ENCODE results near the gene CPOX.

The CPOX gene

DNA sequence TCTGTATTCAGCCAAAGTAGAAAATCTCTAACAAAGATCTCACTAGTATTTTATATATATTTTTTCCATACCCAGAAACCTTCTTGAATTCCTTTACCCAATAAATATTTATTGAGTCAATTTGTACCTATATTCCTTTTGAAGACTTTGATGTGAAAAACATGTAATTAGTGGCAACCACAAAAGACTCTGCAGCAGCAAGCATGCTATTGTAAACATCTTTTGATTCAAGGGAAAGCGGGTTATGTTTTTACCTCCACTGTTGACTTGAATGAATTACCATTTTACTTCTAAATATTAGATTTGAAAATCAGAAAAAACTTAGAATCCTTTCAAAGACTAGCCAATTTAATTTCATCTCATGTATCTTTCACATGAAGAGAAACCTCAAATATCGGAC is 59.2 kb downstream of the CPOX start:
- DNase-seq (ENCODE audit: low spot score), result no peak

DNA sequence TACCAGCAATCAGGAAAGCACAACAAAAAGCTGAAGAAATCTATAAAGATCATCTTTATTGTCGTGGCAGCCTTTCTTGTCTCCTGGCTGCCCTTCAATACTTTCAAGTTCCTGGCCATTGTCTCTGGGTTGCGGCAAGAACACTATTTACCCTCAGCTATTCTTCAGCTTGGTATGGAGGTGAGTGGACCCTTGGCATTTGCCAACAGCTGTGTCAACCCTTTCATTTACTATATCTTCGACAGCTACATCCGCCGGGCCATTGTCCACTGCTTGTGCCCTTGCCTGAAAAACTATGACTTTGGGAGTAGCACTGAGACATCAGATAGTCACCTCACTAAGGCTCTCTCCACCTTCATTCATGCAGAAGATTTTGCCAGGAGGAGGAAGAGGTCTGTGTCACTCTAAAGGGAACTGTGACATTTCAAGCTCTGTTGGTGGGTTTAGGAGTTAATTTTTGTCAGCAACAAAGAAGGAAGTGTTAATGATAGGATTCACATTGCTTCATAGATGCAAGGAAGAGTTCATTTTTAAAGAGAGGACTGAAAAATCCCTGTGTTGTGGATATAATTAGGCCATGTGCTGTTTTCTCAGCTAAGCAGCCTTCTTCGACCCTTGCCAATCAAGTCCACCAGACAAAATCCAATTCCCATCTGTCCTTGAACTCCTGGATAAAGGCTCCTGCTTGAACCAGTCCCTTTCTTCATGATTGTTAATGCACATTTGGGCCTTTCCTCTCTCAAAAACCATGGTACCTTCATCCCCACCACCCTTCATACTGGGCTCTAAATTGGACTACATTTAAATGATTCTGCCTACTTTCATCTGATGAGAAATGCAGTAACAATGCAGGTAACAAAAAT is 60.5 kb downstream of the CPOX start:
- no peak for DNase-seq (ENCODE audit: low spot score)

DNA sequence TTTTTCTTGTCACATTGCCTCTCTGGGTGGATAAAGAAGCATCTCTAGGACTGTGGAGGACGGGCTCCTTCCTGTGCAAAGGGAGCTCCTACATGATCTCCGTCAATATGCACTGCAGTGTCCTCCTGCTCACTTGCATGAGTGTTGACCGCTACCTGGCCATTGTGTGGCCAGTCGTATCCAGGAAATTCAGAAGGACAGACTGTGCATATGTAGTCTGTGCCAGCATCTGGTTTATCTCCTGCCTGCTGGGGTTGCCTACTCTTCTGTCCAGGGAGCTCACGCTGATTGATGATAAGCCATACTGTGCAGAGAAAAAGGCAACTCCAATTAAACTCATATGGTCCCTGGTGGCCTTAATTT is 61.2 kb downstream of the CPOX start:
- no peak for DNase-seq (ENCODE audit: low spot score)

DNA sequence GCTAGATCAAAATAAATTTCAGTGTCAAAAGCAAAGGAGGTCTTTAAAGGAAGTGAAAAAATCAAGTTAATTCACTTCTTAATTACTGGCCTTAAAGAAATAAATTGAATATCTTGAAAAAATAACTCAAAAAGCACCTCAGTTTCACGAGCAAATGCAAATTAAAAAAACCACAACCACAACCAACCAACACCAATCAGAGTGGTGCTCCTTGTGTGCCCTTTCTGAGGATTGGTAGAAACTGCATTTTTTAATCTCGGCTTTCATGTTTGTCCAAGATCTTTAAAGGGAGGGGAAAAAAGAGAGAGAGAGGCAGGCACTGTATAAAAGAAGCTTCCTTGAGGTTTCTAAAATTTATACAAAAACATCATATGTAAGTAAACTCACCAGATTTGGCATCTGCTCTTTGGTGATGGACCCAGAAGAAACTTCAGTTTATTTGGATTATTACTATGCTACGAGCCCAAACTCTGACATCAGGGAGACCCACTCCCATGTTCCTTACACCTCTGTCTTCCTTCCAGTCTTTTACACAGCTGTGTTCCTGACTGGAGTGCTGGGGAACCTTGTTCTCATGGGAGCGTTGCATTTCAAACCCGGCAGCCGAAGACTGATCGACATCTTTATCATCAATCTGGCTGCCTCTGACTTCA is 61.7 kb downstream of the CPOX start, which contains the start of gene GPR15:
Gene GPR15, plus strand, starts transcription at position 357 of the 653 bp plus-strand sequence. Its CDS starts 56 bp downstream, at position 413.
- no peak for DNase-seq (ENCODE audit: low spot score)

DNA sequence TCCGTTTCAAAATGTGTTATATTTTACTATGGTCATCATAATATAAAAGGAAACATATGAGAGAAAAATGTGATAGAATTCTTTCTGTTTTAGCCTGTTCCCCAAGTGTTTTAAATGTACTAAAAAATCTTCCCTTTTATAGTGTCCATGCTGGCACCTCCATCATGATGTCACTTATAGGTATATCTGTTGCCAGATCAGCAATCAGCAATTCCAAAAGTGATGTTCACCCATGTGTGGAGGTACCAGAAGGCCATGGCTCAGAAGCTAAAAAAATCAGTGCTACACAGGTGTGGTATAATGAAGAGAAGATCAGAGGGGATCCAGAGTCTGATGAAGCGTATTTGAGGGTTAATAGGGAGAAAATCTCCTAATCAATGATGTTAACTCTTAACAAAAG is 62.7 kb downstream of the CPOX start:
- no peak for DNase-seq (ENCODE audit: low spot score)

DNA sequence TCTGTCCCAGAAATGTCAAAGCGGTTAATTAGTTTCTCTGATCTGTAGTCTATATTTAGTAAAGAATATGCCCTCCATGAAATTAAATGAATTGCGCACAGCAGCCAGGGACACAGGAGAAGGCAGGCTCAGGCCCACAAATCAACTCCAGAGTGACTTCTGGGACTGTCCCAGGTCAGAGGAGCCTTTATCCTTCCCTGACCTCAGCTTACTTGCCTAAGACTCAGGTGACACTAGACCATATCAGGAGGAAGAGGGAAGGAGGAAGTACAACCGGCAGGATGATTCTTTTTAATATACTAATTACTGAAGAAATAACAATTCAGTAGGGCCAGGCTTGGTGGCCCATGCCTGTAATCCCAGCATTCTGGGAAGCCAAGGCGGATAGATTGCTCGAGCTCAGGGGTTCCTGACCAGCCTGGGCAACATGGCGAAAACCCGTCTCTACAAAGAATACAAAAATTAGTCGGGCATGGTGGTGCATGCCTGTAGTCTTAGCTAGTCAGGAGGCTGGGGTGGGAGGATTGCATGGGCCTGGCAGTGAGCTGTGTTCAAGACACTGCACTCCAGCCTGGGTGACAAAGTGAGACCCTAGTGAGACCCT is 63.5 kb downstream of the CPOX start:
- DNase-seq (ENCODE audit: low spot score), result no peak
